ENCODE data around the gene CNNM1. TPM values are rescaled to one million over a fixed set of nuclear protein-coding genes. Genes with fewer than 3 reads are reported as not detected.

Gene CNNM1
- total RNA-seq, 2 experiments from 2014 or later, result not detected

- Histone ChIP-seq H3K9me2 (ENCODE audit: insufficient read depth, low read length) (no peaks in the 10 kb centered on the region), H3K9me3 (ENCODE audit: low read length) (no peaks in the 10 kb centered on the region), H3K36me3 (ENCODE audit: insufficient read depth, low read length) (no peaks in the 10 kb centered on the region), H3K27ac (ENCODE audit: low read depth, low read length, poor library complexity, severe bottlenecking) (no peak overlapping the region), H2AFZ (ENCODE audit: low read length) (no peak overlapping the region), H3K4me2 (ENCODE audit: low read length) (no peak overlapping the region), H3K4me1 (ENCODE audit: insufficient read depth, low read length, poor library complexity, severe bottlenecking) (no peaks in the 10 kb centered on the region), H3K79me2 (ENCODE audit: insufficient read depth, low read depth, low read length) (no peaks in the 10 kb centered on the region), H3K4me3 (ENCODE audit: low read depth, low read length, poor library complexity, severe bottlenecking) (no peak overlapping the region), H4K20me1 (ENCODE audit: insufficient read depth, low read length) (no peaks in the 10 kb centered on the region)
- CTCF ChIA-PET (ENCODE audit: unreplicated experiment), result no interaction called here
- no TSS peak for BruUV-seq (replicated peaks)
- TF ChIP-seq EZH2phosphoT487 (IDR thresholded peaks at IDR 0.05; ENCODE audit: borderline replicate concordance, low read depth, low read length) (no peak), CTCF (conservative IDR thresholded peaks at IDR 0.05; ENCODE audit: low read length) (no peak)
- POLR2A ChIA-PET, result no interaction called here
- intact Hi-C loops (cut with micrococcal nuclease; ENCODE audit: unreplicated experiment), result no loop called here
- no peak for DNase-seq (ENCODE audit: low spot score)
Measured at GRCh38 chr10:99339563-99340047, 10.4 kb downstream of the CNNM1 start.

- no peaks in the 10 kb centered on the region for H3K36me3 ChIP-seq (ENCODE audit: insufficient read depth, low read length)
- H4K20me1 ChIP-seq (ENCODE audit: insufficient read depth, low read length), result no peaks in the 10 kb centered on the region
- DNase-seq (ENCODE audit: low spot score), result no peak
- POLR2A ChIA-PET, result no interaction called here
- no TSS peak for BruUV-seq (replicated peaks)
- no peak overlapping the region for H3K4me2 ChIP-seq (ENCODE audit: low read length)
- H2AFZ ChIP-seq (ENCODE audit: low read length), result no peak overlapping the region
- TF ChIP-seq EZH2phosphoT487 (IDR thresholded peaks at IDR 0.05; ENCODE audit: borderline replicate concordance, low read depth, low read length) (no peak), CTCF (conservative IDR thresholded peaks at IDR 0.05; ENCODE audit: low read length) (no peak)
- H3K4me3 ChIP-seq (ENCODE audit: low read depth, low read length, poor library complexity, severe bottlenecking), result no peak overlapping the region
- H3K4me1 ChIP-seq (ENCODE audit: insufficient read depth, low read length, poor library complexity, severe bottlenecking), result no peaks in the 10 kb centered on the region
- intact Hi-C loops (cut with micrococcal nuclease; ENCODE audit: unreplicated experiment), result no loop called here
- H3K79me2 ChIP-seq (ENCODE audit: insufficient read depth, low read depth, low read length), result no peaks in the 10 kb centered on the region
- no peaks in the 10 kb centered on the region for H3K9me3 ChIP-seq (ENCODE audit: low read length)
- H3K9me2 ChIP-seq (ENCODE audit: insufficient read depth, low read length), result no peaks in the 10 kb centered on the region
- no peak overlapping the region for H3K27ac ChIP-seq (ENCODE audit: low read depth, low read length, poor library complexity, severe bottlenecking)
- CTCF ChIA-PET (ENCODE audit: unreplicated experiment), result no interaction called here
Measured at GRCh38 chr10:99340650-99341049, 11.5 kb downstream of the CNNM1 start.

GRCh38 chr10:99341248-99341647, 12.1 kb downstream of the CNNM1 start:
- no TSS peak for BruUV-seq (replicated peaks)
- Histone ChIP-seq H3K4me1 (ENCODE audit: insufficient read depth, low read length, poor library complexity, severe bottlenecking) (no peaks in the 10 kb centered on the region), H3K9me3 (ENCODE audit: low read length) (no peaks in the 10 kb centered on the region), H3K4me2 (ENCODE audit: low read length) (no peak overlapping the region), H3K27ac (ENCODE audit: low read depth, low read length, poor library complexity, severe bottlenecking) (no peak overlapping the region), H4K20me1 (ENCODE audit: insufficient read depth, low read length) (no peaks in the 10 kb centered on the region), H3K36me3 (ENCODE audit: insufficient read depth, low read length) (no peaks in the 10 kb centered on the region), H2AFZ (ENCODE audit: low read length) (no peak overlapping the region), H3K9me2 (ENCODE audit: insufficient read depth, low read length) (no peaks in the 10 kb centered on the region), H3K4me3 (ENCODE audit: low read depth, low read length, poor library complexity, severe bottlenecking) (no peak overlapping the region), H3K79me2 (ENCODE audit: insufficient read depth, low read depth, low read length) (no peaks in the 10 kb centered on the region)
- ChIA-PET POLR2A (no interaction called here), CTCF (ENCODE audit: unreplicated experiment) (no interaction called here)
- TF ChIP-seq CTCF (conservative IDR thresholded peaks at IDR 0.05; ENCODE audit: low read length) (no peak), EZH2phosphoT487 (IDR thresholded peaks at IDR 0.05; ENCODE audit: borderline replicate concordance, low read depth, low read length) (no peak)
- intact Hi-C loops (cut with micrococcal nuclease; ENCODE audit: unreplicated experiment), result no loop called here
- no peak for DNase-seq (ENCODE audit: low spot score)
